ENCODE results near the gene CES4A.
"Not testable (repeated sequence)": the region's sequence is repeated elsewhere in the genome, so short reads cannot be mapped to it uniquely, and the experiment has no call there.

CES4A gene

DNA sequence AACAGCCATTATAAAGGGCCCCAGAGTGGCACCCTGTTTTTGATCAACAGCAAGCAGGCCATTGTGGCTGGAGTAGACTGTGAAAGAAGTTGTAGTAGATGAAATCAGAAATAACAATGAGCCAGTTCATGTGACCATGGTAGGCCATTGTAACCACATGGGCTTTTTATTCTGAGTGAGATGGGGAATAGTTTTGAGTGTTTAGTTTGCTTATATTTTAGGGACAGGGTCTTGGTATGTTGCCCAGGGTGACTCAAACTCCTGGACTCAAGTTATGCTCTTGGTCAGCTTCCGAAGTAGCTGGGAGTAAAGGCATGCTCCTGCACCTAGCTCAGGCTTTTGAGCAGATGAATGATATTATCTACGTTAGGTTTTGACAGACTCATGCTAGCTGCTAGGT is 52.5 kb downstream of the CES4A start:
- Histone ChIP-seq H3K27me3 (ENCODE audit: insufficient read depth, low read length) (no peaks in the 10 kb centered on the region), H3K27ac (ENCODE audit: low read length) (no peak overlapping the region), H3K4me1 (ENCODE audit: insufficient read depth, low read length) (no peaks in the 10 kb centered on the region), H3K9ac (ENCODE audit: low read depth, low read length) (no peak overlapping the region), H3K9me3 (ENCODE audit: insufficient read depth, low read depth, low read length) (no peaks in the 10 kb centered on the region), H3K36me3 (ENCODE audit: insufficient read depth, low read depth, low read length) (peaks cover 12% of the 10 kb centered on the region), H3K4me3 (ENCODE audit: low read length) (no peak overlapping the region)

- H3K27me3 ChIP-seq (ENCODE audit: insufficient read depth, low read length); H3K4me1 ChIP-seq (ENCODE audit: insufficient read depth, low read length); H3K9ac ChIP-seq (ENCODE audit: low read depth, low read length); H3K27ac ChIP-seq (ENCODE audit: low read length); H3K4me3 ChIP-seq (ENCODE audit: low read length); H3K9me3 ChIP-seq (ENCODE audit: insufficient read depth, low read depth, low read length): not testable (repeated sequence)
- H3K36me3 ChIP-seq (ENCODE audit: insufficient read depth, low read depth, low read length) = peaks cover 12% of the 10 kb centered on the region
These were observed 53.1 kb downstream of the CES4A start for GRCh38 chr16:67041520-67041919.

DNA sequence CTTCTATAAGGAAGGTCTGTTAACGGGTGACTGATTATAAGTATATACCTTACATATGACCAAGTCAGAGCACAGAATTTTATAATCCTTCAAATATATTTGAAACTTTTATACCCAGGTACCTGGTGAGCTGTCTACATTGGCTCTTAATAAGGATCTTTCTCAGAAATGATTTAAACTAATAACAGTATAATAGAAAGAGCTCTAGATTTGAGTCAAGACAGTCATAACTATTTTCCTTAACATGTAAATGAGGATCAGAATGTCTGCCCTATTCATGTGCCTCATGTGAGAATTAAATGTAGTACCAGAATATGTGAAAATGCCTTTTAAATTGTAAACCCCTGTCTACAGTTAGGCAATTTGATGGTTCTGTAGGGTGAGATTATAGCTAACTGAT is 55.0 kb downstream of the CES4A start:
- Histone ChIP-seq H3K27me3 (ENCODE audit: insufficient read depth, low read length) (no peaks in the 10 kb centered on the region), H3K9me3 (ENCODE audit: insufficient read depth, low read depth, low read length) (no peaks in the 10 kb centered on the region), H3K36me3 (ENCODE audit: insufficient read depth, low read depth, low read length) (peaks cover 12% of the 10 kb centered on the region), H3K4me3 (ENCODE audit: low read length) (no peak overlapping the region), H3K4me1 (ENCODE audit: insufficient read depth, low read length) (no peaks in the 10 kb centered on the region), H3K9ac (ENCODE audit: low read depth, low read length) (no peak overlapping the region), H3K27ac (ENCODE audit: low read length) (no peak overlapping the region)

GRCh38 chr16:67050796-67051195 is 62.4 kb downstream of the CES4A start:
- Histone ChIP-seq H3K4me3 (ENCODE audit: low read length) (no peak overlapping the region), H3K9me3 (ENCODE audit: insufficient read depth, low read depth, low read length) (no peaks in the 10 kb centered on the region), H3K36me3 (ENCODE audit: insufficient read depth, low read depth, low read length) (no peaks in the 10 kb centered on the region), H3K27me3 (ENCODE audit: insufficient read depth, low read length) (no peaks in the 10 kb centered on the region), H3K4me1 (ENCODE audit: insufficient read depth, low read length) (no peaks in the 10 kb centered on the region), H3K9ac (ENCODE audit: low read depth, low read length) (no peak overlapping the region), H3K27ac (ENCODE audit: low read length) (no peak overlapping the region)

DNA sequence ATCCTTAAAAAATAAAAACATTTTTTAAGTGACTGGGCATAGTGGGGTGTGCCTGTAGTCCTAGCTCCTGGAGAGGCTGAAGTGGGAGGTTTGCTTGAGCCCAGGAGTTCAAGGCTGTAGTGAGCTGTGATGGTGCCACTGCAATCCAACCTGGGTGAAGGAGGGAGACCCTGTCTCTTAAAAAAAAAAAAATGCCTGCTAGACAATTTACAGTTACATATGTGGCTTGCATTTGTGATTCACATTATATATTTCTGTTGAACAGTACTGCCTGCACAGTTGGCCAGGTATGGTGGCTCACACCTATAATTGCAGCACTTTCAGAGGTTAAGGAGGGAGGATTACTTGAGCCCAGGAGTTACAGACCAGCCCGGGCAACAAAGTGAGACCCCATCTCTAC is 64.0 kb downstream of the CES4A start:
- no peak overlapping the region for H3K4me3 ChIP-seq (ENCODE audit: low read length)
- H3K36me3 ChIP-seq (ENCODE audit: insufficient read depth, low read depth, low read length) = no peaks in the 10 kb centered on the region
- H3K27me3 ChIP-seq (ENCODE audit: insufficient read depth, low read length) = no peaks in the 10 kb centered on the region
- H3K27ac ChIP-seq (ENCODE audit: low read length) = no peak overlapping the region
- H3K9ac ChIP-seq (ENCODE audit: low read depth, low read length) = no peak overlapping the region
- no peaks in the 10 kb centered on the region for H3K9me3 ChIP-seq (ENCODE audit: insufficient read depth, low read depth, low read length)
- H3K4me1 ChIP-seq (ENCODE audit: insufficient read depth, low read length) = no peaks in the 10 kb centered on the region

- no peaks in the 10 kb centered on the region for H3K9me3 ChIP-seq (ENCODE audit: insufficient read depth, low read depth, low read length)
- H3K4me1 ChIP-seq (ENCODE audit: insufficient read depth, low read length) = no peaks in the 10 kb centered on the region
- no peak overlapping the region for H3K9ac ChIP-seq (ENCODE audit: low read depth, low read length)
- H3K36me3 ChIP-seq (ENCODE audit: insufficient read depth, low read depth, low read length) = no peaks in the 10 kb centered on the region
- H3K27me3 ChIP-seq (ENCODE audit: insufficient read depth, low read length) = no peaks in the 10 kb centered on the region
- H3K4me3 ChIP-seq (ENCODE audit: low read length) = no peak overlapping the region
- H3K27ac ChIP-seq (ENCODE audit: low read length) = no peak overlapping the region
These were observed 65.5 kb downstream of the CES4A start for GRCh38 chr16:67053767-67054334.

- H3K9me3 ChIP-seq (ENCODE audit: insufficient read depth, low read depth, low read length) = no peaks in the 10 kb centered on the region
- H3K27me3 ChIP-seq (ENCODE audit: insufficient read depth, low read length) = no peaks in the 10 kb centered on the region
- no peak overlapping the region for H3K4me3 ChIP-seq (ENCODE audit: low read length)
- no peak overlapping the region for H3K27ac ChIP-seq (ENCODE audit: low read length)
- H3K9ac ChIP-seq (ENCODE audit: low read depth, low read length) = no peak overlapping the region
- no peaks in the 10 kb centered on the region for H3K4me1 ChIP-seq (ENCODE audit: insufficient read depth, low read length)
- H3K36me3 ChIP-seq (ENCODE audit: insufficient read depth, low read depth, low read length) = no peaks in the 10 kb centered on the region
These were observed 66.5 kb downstream of the CES4A start for GRCh38 chr16:67054901-67055300.

- H3K4me1 ChIP-seq (ENCODE audit: insufficient read depth, low read length) = no peaks in the 10 kb centered on the region
- H3K9ac ChIP-seq (ENCODE audit: low read depth, low read length) = no peak overlapping the region
- H3K27ac ChIP-seq (ENCODE audit: low read length) = no peak overlapping the region
- no peaks in the 10 kb centered on the region for H3K36me3 ChIP-seq (ENCODE audit: insufficient read depth, low read depth, low read length)
- H3K27me3 ChIP-seq (ENCODE audit: insufficient read depth, low read length) = no peaks in the 10 kb centered on the region
- no peak overlapping the region for H3K4me3 ChIP-seq (ENCODE audit: low read length)
- H3K9me3 ChIP-seq (ENCODE audit: insufficient read depth, low read depth, low read length) = no peaks in the 10 kb centered on the region
These were observed 67.5 kb downstream of the CES4A start for GRCh38 chr16:67055712-67056487.
